ENCODE data around the gene FAM13B.
A peak's percentile ranks its signal among the peaks of the same experiment; 100 is the strongest.
"Not testable (repeated sequence)": the region's sequence is repeated elsewhere in the genome, so short reads cannot be mapped to it uniquely, and the experiment has no call there.

The FAM13B gene

GRCh38 chr5:138032572-138033385 lies at the start of gene FAM13B:
Gene FAM13B (minus strand): TSS chr5:138033079. CDS start chr5:138019111, 13,968 bp downstream.
- DNase-seq (ENCODE audit: low read depth), result peak; percentile 60

GRCh38 chr5:138082033-138082432 lies 49.2 kb upstream of the FAM13B start:
- no peak for DNase-seq (ENCODE audit: low read depth)

- no peak for DNase-seq (ENCODE audit: low read depth)
Measured at GRCh38 chr5:138078006-138078643, 45.2 kb upstream of the FAM13B start.

GRCh38 chr5:138077064-138077696 lies 44.3 kb upstream of the FAM13B start:
- DNase-seq (ENCODE audit: low read depth), result peak; percentile 8

GRCh38 chr5:138070026-138070425 lies 37.1 kb upstream of the FAM13B start:
- not testable (repeated sequence) for DNase-seq (ENCODE audit: low read depth)

- peak; percentile 47 for DNase-seq (ENCODE audit: low read depth)
Measured at GRCh38 chr5:138068742-138069600, 36.1 kb upstream of the FAM13B start.

- DNase-seq (ENCODE audit: low read depth), result no peak
Measured at GRCh38 chr5:138067945-138068344, 35.1 kb upstream of the FAM13B start.

- DNase-seq (ENCODE audit: low read depth), result no peak
Measured at GRCh38 chr5:138065102-138065501, 32.2 kb upstream of the FAM13B start.

GRCh38 chr5:138064526-138064925 lies 31.6 kb upstream of the FAM13B start:
- DNase-seq (ENCODE audit: low read depth), result no peak

GRCh38 chr5:138054847-138055558 lies 22.1 kb upstream of the FAM13B start:
- DNase-seq (ENCODE audit: low read depth), result no peak

- no peak for DNase-seq (ENCODE audit: low read depth)
Measured at GRCh38 chr5:138054206-138054605, 21.3 kb upstream of the FAM13B start.

- DNase-seq (ENCODE audit: low read depth), result no peak
Measured at GRCh38 chr5:138053554-138053953, 20.7 kb upstream of the FAM13B start.

GRCh38 chr5:138052718-138053117 lies 19.8 kb upstream of the FAM13B start:
- DNase-seq (ENCODE audit: low read depth), result not testable (repeated sequence)

GRCh38 chr5:138051441-138052296 lies 18.8 kb upstream of the FAM13B start:
- no peak for DNase-seq (ENCODE audit: low read depth)

- not testable (repeated sequence) for DNase-seq (ENCODE audit: low read depth)
Measured at GRCh38 chr5:138045283-138045682, 12.4 kb upstream of the FAM13B start.

- no peak for DNase-seq (ENCODE audit: low read depth)
Measured at GRCh38 chr5:138038826-138039225, 5.9 kb upstream of the FAM13B start.

GRCh38 chr5:138037907-138038633 lies 5.2 kb upstream of the FAM13B start:
- no peak for DNase-seq (ENCODE audit: low read depth)

- DNase-seq (ENCODE audit: low read depth), result no peak
Measured at GRCh38 chr5:138037271-138037670, 4.4 kb upstream of the FAM13B start.
